HepG2 (cell line): ENCODE data around the gene AIFM1. TPM values are rescaled to one million over a fixed set of nuclear protein-coding genes. Genes with fewer than 3 reads are reported as not detected.

Experiments used
- ATAC-seq: fragments of 200-7000 bp; cut with Tn5 transposase; 3 replicates; pipeline ENCODE4 v1.9.1; 2020; ENCODE audit warnings: mild to moderate bottlenecking, moderate library complexity
- BruUV-seq: library from RNA; stranded (reverse); fragments of 400-500 nt; replicated peaks from 2 replicates; lab custom pipeline; 2021; lab: Mats Ljungman, UMichigan
- CTCF ChIA-PET: fragments of 300-600 bp; formaldehyde crosslinking; extraction: SDS; loops from one replicate; lab custom pipeline; 2021; ENCODE audit warnings: low total read pairs, inconsistent platforms, low intra/inter-chr PET ratio; lab: Yijun Ruan, JAX
- POLR2A ChIA-PET: fragments of 350-600 bp; sonication (Branson Sonifier 250); formaldehyde crosslinking; loops from one replicate; lab custom pipeline; 2020; ENCODE audit warnings: antibody characterized with exemption, inconsistent platforms; lab: Yijun Ruan, JAX
- DNase-seq: peaks from one replicate; pipeline ENCODE4 v3.0.0-alpha.2; 2015; ENCODE audit warnings: low spot score
- FAIRE-seq: peaks from 3 replicates; lab custom pipeline; 2011; peaks lifted over from hg19 to GRCh38; lab: Jason Lieb, UNC
- H2AFZ ChIP-seq: one replicate; pipeline ENCODE4 v1.6.1; 2011; ENCODE audit warnings: low read length, inconsistent platforms
- H3K27ac ChIP-seq: fragments of 300-600 bp; 3 replicates; pipeline ENCODE4 v1.8.0; 2011; ENCODE audit warnings: mixed run types, mild to moderate bottlenecking, mixed read lengths, low read length, inconsistent platforms; ENCODE audit not compliant: insufficient read depth; ENCODE audit errors: extremely low read length
- H3K27me3 ChIP-seq, 2 experiments: fragments of 200-600 bp in 1 of 2; 2 replicates in 1 of 2; 3 replicates in 1 of 2; pipeline versions ENCODE4 v1.6.0 to v1.8.0; 2011; ENCODE audit warnings: low read length in 2 of 2, mild to moderate bottlenecking in 2 of 2, moderate library complexity in 2 of 2, inconsistent platforms in 1 of 2; ENCODE audit not compliant: insufficient read depth in 2 of 2, control insufficient read depth in 1 of 2
- H3K36me3 ChIP-seq, 2 experiments: fragments of 200-600 bp in 1 of 2; replicated peaks in 1 of 2; 2 replicates in 1 of 2; 3 replicates in 1 of 2; pipeline versions ENCODE4 v1.5.1 to v1.8.0; 2011; ENCODE audit warnings: low read length in 2 of 2, inconsistent platforms in 1 of 2; ENCODE audit not compliant: insufficient read depth in 2 of 2, control insufficient read depth in 1 of 2
- H3K4me1 ChIP-seq: 2 replicates; pipeline ENCODE4 v1.5.1; 2012; ENCODE audit warnings: low read length, inconsistent platforms; ENCODE audit not compliant: insufficient read depth
- H3K4me2 ChIP-seq: 2 replicates; pipeline ENCODE4 v1.6.0; 2011; ENCODE audit warnings: low read depth, low read length, inconsistent platforms
- H3K4me3 ChIP-seq, 3 experiments: fragments of 200-600 bp in 1 of 3; sonication (generic), shearing (Covaris generic) in 1 of 3; replicated peaks in 1 of 3; 2 replicates each; pipeline ENCODE4 v1.5.1; 2011 to 2016; ENCODE audit warnings: low read length in 3 of 3, inconsistent platforms in 2 of 3, low read depth in 2 of 3, mild to moderate bottlenecking in 2 of 3, control low read depth in 1 of 3, mixed read lengths in 1 of 3; ENCODE audit not compliant: insufficient read depth in 1 of 3
- H3K79me2 ChIP-seq: one replicate; pipeline ENCODE4 v1.6.1; 2011; ENCODE audit warnings: low read length, inconsistent platforms; ENCODE audit not compliant: insufficient read depth
- H3K9ac ChIP-seq: 2 replicates; pipeline ENCODE4 v1.6.0; 2011; ENCODE audit warnings: mild to moderate bottlenecking, low read depth, low read length, inconsistent platforms; ENCODE audit not compliant: insufficient read depth
- H3K9me3 ChIP-seq: 2 replicates; pipeline ENCODE4 v1.5.1; 2012; ENCODE audit warnings: mild to moderate bottlenecking, low read length
- H4K20me1 ChIP-seq: 2 replicates; pipeline ENCODE4 v1.6.0; 2011; ENCODE audit warnings: inconsistent platforms, mild to moderate bottlenecking, low read length, moderate library complexity; ENCODE audit not compliant: insufficient read depth
- HDAC6 ChIP-seq: fragments of 200-600 bp; sonication (generic); IDR thresholded peaks from 2 replicates; pipeline ENCODE4 v1.7.0; 2017; ENCODE audit warnings: mild to moderate bottlenecking, antibody characterized with exemption, low read length, low read depth
- HNF4A ChIP-seq: sonication (generic); formaldehyde crosslinking; IDR thresholded peaks from 2 replicates; pipeline ENCODE4 v1.4.0; 2020; ENCODE audit warnings: missing genetic modification reagents
- MAFF ChIP-seq: IDR thresholded peaks from 2 replicates; pipeline ENCODE4 v1.6.1; 2011; ENCODE audit warnings: low read depth, low read length, improper control_type of control experiment
- MAFK ChIP-seq, 2 experiments: IDR thresholded peaks in 1 of 2; conservative IDR thresholded peaks in 1 of 2; 2 replicates each; pipeline ENCODE4 v1.6.1; 2011; ENCODE audit warnings: improper control_type of control experiment in 2 of 2, low read length in 2 of 2
- SMAD1 ChIP-seq: sonication (generic); formaldehyde crosslinking; IDR thresholded peaks from 2 replicates; pipeline ENCODE4 v1.4.0; 2020; ENCODE audit warnings: missing genetic modification reagents, low read depth, mild to moderate bottlenecking, borderline replicate concordance
- ZNF207 ChIP-seq: fragments of 450-650 bp; IDR thresholded peaks from 2 replicates; pipeline ENCODE4 v1.6.1; 2016; ENCODE audit warnings: antibody characterized with exemption, borderline replicate concordance
- WGBS: methylation state at CpG from one replicate; pipeline ENCODE4 v1.1.6; 2017; ENCODE audit warnings: low lambda C conversion rate; 5-methylcytosine and 5-hydroxymethylcytosine counted together
- in situ Hi-C: cut with HindIII; loops from 2 replicates; pipeline ENCODE4 v1.10.0; 2017; ENCODE audit warnings: low pct_unique_long_range_greater_than_20kb; ENCODE audit not compliant: extremely low pct_ligation_motif_present
- intact Hi-C: fragments of 100-400 bp; cut with micrococcal nuclease; formaldehyde crosslinking; loops from one replicate; pipeline ENCODE4 v1.10.0; 2022; ENCODE audit not compliant: unreplicated experiment
- polyA plus RNA-seq, 8 experiments: library from polyadenylated mRNA; depleted of rRNA in 3 of 8; stranded (reverse) in 7 of 8; unstranded in 1 of 8; fragments of >200 nt; fragmentation: Illumina TruSeq in 4 of 8; extraction: Trizol in 4 of 8; gene quantifications; 2 replicates each; pipeline versions ENCODE4 v1.2.1 to v1.2.3, GENCODE V29; 2011 to 2016; ENCODE audit warnings: low read depth in 4 of 8, missing spikeins in 1 of 8, mixed read lengths in 1 of 8; ENCODE audit not compliant: insufficient read depth in 1 of 8
- total RNA-seq, 5 experiments: library from RNA; depleted of rRNA; stranded (reverse); fragments of >200 nt; fragmentation: Illumina TruSeq; extraction: Trizol; gene quantifications; 2 replicates each; pipeline ENCODE4 v1.2.3, GENCODE V29; 2016; ENCODE audit warnings: low read depth in 1 of 5
- TF ChIP-seq, protein P1 (sequence below): sonication (generic); formaldehyde crosslinking; IDR thresholded peaks from 2 replicates; pipeline ENCODE4 v1.5.1; 2020; ENCODE audit warnings: mild to moderate bottlenecking, missing genetic modification reagents, borderline replicate concordance
- TF ChIP-seq, protein P2 (sequence below): sonication (generic); formaldehyde crosslinking; IDR thresholded peaks from 2 replicates; pipeline ENCODE4 v1.9.0; 2021; ENCODE audit warnings: missing genetic modification reagents, mild to moderate bottlenecking, borderline replicate concordance

The AIFM1 gene
- total and polyA plus RNA-seq, 2 of the 13 experiments (the other 11 are each of a cell fraction or from before 2014, with no cell fraction given): 42.8 to 46.9 TPM

DNA sequence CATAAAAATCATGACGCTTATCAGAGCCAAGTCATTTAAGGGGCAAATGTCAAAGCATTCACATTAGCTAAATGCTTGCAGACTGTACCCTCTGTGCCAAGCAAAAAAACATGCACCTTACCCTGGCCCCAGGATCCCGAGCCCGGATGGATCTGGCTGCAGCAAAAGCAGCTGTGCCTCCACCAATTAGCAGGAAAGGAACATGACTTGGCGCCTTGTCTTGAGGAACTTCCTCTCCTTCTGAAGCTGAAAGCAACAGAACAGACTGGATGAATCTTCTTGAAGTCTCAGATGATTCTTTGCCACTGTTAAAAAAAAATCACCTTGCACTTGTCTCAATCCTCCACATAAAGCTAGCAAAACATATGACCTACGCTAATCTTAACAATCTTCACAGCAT is 18.0 kb downstream of the AIFM1 start (continued):
- TF ChIP-seq, protein P1, sequence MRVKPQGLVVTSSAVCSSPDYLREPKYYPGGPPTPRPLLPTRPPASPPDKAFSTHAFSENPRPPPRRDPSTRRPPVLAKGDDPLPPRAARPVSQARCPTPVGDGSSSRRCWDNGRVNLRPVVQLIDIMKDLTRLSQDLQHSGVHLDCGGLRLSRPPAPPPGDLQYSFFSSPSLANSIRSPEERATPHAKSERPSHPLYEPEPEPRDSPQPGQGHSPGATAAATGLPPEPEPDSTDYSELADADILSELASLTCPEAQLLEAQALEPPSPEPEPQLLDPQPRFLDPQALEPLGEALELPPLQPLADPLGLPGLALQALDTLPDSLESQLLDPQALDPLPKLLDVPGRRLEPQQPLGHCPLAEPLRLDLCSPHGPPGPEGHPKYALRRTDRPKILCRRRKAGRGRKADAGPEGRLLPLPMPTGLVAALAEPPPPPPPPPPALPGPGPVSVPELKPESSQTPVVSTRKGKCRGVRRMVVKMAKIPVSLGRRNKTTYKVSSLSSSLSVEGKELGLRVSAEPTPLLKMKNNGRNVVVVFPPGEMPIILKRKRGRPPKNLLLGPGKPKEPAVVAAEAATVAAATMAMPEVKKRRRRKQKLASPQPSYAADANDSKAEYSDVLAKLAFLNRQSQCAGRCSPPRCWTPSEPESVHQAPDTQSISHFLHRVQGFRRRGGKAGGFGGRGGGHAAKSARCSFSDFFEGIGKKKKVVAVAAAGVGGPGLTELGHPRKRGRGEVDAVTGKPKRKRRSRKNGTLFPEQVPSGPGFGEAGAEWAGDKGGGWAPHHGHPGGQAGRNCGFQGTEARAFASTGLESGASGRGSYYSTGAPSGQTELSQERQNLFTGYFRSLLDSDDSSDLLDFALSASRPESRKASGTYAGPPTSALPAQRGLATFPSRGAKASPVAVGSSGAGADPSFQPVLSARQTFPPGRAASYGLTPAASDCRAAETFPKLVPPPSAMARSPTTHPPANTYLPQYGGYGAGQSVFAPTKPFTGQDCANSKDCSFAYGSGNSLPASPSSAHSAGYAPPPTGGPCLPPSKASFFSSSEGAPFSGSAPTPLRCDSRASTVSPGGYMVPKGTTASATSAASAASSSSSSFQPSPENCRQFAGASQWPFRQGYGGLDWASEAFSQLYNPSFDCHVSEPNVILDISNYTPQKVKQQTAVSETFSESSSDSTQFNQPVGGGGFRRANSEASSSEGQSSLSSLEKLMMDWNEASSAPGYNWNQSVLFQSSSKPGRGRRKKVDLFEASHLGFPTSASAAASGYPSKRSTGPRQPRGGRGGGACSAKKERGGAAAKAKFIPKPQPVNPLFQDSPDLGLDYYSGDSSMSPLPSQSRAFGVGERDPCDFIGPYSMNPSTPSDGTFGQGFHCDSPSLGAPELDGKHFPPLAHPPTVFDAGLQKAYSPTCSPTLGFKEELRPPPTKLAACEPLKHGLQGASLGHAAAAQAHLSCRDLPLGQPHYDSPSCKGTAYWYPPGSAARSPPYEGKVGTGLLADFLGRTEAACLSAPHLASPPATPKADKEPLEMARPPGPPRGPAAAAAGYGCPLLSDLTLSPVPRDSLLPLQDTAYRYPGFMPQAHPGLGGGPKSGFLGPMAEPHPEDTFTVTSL (CRISPR knock-in tag): no peak
- TF ChIP-seq HDAC6 (no peak), ZNF207 (no peak), HNF4A (CRISPR knock-in tag) (no peak), SMAD1 (CRISPR knock-in tag) (no peak)

DNA sequence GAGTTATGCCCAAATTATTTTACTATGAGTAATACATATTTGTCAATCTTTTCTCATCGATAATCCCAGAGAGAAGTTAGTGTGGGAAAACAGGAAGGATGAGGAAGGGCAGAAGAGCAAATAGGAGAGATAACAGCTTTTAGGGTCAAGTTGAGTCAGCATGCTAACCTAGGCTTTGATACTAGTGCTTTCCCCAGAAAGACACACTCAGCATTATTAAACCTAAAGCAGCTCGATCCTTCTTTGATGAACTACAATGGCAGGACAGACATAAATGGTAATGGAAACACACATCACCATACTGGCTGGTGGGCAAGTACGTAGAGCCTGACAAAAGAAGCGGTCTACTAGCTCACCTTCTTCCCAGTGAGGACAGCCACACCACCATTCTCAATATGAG is 20.5 kb downstream of the AIFM1 start:
- Histone ChIP-seq H3K79me2 (no peaks in the 10 kb centered on the region), H3K4me1 (no peaks in the 10 kb centered on the region), H3K4me3 (no peak overlapping the region), H3K4me2 (no peak overlapping the region), H3K36me3 (peaks cover 6 to 30% of the 10 kb centered on the region in 2 experiments; a peak in 4 of 5 replicates), H2AFZ (no peak overlapping the region), H4K20me1 (no peaks in the 10 kb centered on the region), H3K27ac (no peak overlapping the region), H3K27me3 (no peaks in the 10 kb centered on the region), H3K9me3 (no peaks in the 10 kb centered on the region), H3K9ac (no peak overlapping the region)
- ChIA-PET CTCF (no interaction called here), POLR2A (no interaction called here)
- DNase-seq (no peak), ATAC-seq (no peak), FAIRE-seq (no peak)
- intact Hi-C loops (no loop called here), in situ Hi-C loops (no loop called here)
- TF ChIP-seq, protein P2, sequence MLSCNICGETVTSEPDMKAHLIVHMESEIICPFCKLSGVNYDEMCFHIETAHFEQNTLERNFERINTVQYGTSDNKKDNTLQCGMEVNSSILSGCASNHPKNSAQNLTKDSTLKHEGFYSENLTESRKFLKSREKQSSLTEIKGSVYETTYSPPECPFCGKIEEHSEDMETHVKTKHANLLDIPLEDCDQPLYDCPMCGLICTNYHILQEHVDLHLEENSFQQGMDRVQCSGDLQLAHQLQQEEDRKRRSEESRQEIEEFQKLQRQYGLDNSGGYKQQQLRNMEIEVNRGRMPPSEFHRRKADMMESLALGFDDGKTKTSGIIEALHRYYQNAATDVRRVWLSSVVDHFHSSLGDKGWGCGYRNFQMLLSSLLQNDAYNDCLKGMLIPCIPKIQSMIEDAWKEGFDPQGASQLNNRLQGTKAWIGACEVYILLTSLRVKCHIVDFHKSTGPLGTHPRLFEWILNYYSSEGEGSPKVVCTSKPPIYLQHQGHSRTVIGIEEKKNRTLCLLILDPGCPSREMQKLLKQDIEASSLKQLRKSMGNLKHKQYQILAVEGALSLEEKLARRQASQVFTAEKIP: no peak
- TF ChIP-seq MAFF (peak; percentile 31; the same call in 1 of the 2 replicates), MAFK (conservative IDR thresholded peaks at IDR 0.05 in 1 of 2, IDR thresholded peaks at IDR 0.05 in 1 of 2; ENCODE audit: low read length in 2 of 2) (peak; percentile 16 to 61; a peak in 2 of 4 replicates)
- 96% methylated on average over 4 of the region's 4 CpGs for WGBS
- BruUV-seq: no TSS peak
